ENCODE measurements around the gene PROK1.

DNA sequence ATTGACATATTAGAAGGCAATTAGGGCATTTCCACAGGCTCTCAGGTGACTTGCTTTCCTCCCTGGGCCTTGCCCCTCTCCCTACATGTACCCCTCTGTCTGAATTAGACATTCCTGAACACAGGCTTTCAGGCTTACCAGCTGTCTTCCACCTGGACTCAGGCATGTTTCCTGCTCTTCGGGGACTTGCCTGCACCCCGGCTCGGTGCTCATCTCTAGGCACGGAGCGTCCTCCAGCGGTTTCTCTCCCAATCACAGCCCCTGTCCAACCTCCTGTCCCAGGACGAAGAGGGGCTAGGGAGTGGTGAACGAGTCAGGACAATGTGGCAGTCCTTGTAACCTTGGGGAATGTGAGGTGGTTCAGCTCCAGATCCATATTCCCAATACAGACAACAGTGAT is 4.2 kb downstream of the PROK1 start:
- TF ChIP-seq, protein P1, sequence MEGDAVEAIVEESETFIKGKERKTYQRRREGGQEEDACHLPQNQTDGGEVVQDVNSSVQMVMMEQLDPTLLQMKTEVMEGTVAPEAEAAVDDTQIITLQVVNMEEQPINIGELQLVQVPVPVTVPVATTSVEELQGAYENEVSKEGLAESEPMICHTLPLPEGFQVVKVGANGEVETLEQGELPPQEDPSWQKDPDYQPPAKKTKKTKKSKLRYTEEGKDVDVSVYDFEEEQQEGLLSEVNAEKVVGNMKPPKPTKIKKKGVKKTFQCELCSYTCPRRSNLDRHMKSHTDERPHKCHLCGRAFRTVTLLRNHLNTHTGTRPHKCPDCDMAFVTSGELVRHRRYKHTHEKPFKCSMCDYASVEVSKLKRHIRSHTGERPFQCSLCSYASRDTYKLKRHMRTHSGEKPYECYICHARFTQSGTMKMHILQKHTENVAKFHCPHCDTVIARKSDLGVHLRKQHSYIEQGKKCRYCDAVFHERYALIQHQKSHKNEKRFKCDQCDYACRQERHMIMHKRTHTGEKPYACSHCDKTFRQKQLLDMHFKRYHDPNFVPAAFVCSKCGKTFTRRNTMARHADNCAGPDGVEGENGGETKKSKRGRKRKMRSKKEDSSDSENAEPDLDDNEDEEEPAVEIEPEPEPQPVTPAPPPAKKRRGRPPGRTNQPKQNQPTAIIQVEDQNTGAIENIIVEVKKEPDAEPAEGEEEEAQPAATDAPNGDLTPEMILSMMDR (IDR thresholded peaks at IDR 0.05; ENCODE audit: borderline replicate concordance, extremely low read depth, low read length, poor library complexity, severe bottlenecking): no peak
- no peak for TF ChIP-seq EZH2 (IDR thresholded peaks at IDR 0.05; ENCODE audit: borderline replicate concordance, low read depth, low read length, severe bottlenecking)
